NCI-H187 (cell line): ENCODE data around the gene SERTAD3.

Experiments used
- DNase-seq, 2 experiments: peaks; one replicate each; lab custom pipeline; 2025; lab: John Stamatoyannopoulos, UW

The SERTAD3 gene

GRCh38 chr19:40425450-40426287, 18.5 kb downstream of the SERTAD3 start, which contains the start of gene SERTAD1:
Gene SERTAD1 (minus strand): TSS chr19:40425992. CDS start chr19:40423546, 2,446 bp downstream.
- DNase-seq = peak; percentile 99

GRCh38 chr19:40424637-40425449, 19.3 kb downstream of the SERTAD3 start:
- no peak for DNase-seq

GRCh38 chr19:40423938-40424337, 20.2 kb downstream of the SERTAD3 start:
- no peak for DNase-seq

- no peak for DNase-seq
Measured at GRCh38 chr19:40422748-40423566, 21.2 kb downstream of the SERTAD3 start.

- DNase-seq = no peak
Measured at GRCh38 chr19:40421993-40422747, 22.0 kb downstream of the SERTAD3 start.

GRCh38 chr19:40420766-40421765, 23.1 kb downstream of the SERTAD3 start:
- peak; percentile 63 to 78 for DNase-seq

GRCh38 chr19:40420451-40420765, 23.7 kb downstream of the SERTAD3 start:
- no peak for DNase-seq

GRCh38 chr19:40419780-40420179, 24.4 kb downstream of the SERTAD3 start:
- no peak for DNase-seq

- no peak for DNase-seq
Measured at GRCh38 chr19:40419066-40419612, 25.0 kb downstream of the SERTAD3 start.

- DNase-seq = no peak
Measured at GRCh38 chr19:40418040-40418439, 26.1 kb downstream of the SERTAD3 start.

GRCh38 chr19:40417643-40417981, 26.5 kb downstream of the SERTAD3 start:
- DNase-seq = no peak

- DNase-seq = no peak
Measured at GRCh38 chr19:40416918-40417642, 27.1 kb downstream of the SERTAD3 start.

GRCh38 chr19:40415768-40416167, 28.4 kb downstream of the SERTAD3 start:
- no peak for DNase-seq

- no peak for DNase-seq
Measured at GRCh38 chr19:40414542-40415535, 29.3 kb downstream of the SERTAD3 start.

- no peak for DNase-seq
Measured at GRCh38 chr19:40413291-40413845, 30.8 kb downstream of the SERTAD3 start, which contains the start of gene PRX. Gene PRX (minus strand): TSS chr19:40413378. CDS start chr19:40407932, 5,446 bp downstream.

- DNase-seq = no peak
Measured at GRCh38 chr19:40412866-40413265, 31.3 kb downstream of the SERTAD3 start.

GRCh38 chr19:40411958-40412499, 32.1 kb downstream of the SERTAD3 start:
- no peak for DNase-seq
